Upper lobe of right lung (tissue), 1 donor: ENCODE data around the gene CEMIP. TPM values are rescaled to one million over a fixed set of nuclear protein-coding genes. Genes with fewer than 3 reads are reported as not detected.
A peak's percentile ranks its signal among the peaks of the same experiment; 100 is the strongest.

Experiments
- ATAC-seq: fragments of 200-7000 bp; cut with Tn5 transposase; one replicate; pipeline ENCODE4 v1.9.1; 2020; ENCODE audit warnings: mild to moderate bottlenecking, moderate library complexity
- DNase-seq: peaks from one replicate; pipeline ENCODE4 v3.0.0-alpha.2; 2020
- H3K27ac ChIP-seq: fragments of 200-600 bp; one replicate; pipeline ENCODE4 v1.8.0; 2022
- H3K27me3 ChIP-seq: fragments of 200-600 bp; one replicate; pipeline ENCODE4 v1.8.0; 2022; ENCODE audit warnings: mild to moderate bottlenecking
- H3K36me3 ChIP-seq: fragments of 200-600 bp; one replicate; pipeline ENCODE4 v1.8.0; 2022
- H3K4me1 ChIP-seq: fragments of 200-600 bp; one replicate; pipeline ENCODE4 v1.8.0; 2022
- H3K4me3 ChIP-seq: fragments of 200-600 bp; one replicate; pipeline ENCODE4 v1.8.0; 2022; ENCODE audit warnings: mild to moderate bottlenecking
- H3K9me3 ChIP-seq: fragments of 200-600 bp; one replicate; pipeline ENCODE4 v1.8.0; 2022
- intact Hi-C: fragments of 100-400 bp; cut with DNase I; formaldehyde crosslinking; loops from one replicate; pipeline ENCODE4 v1.11.0; 2022
- total RNA-seq: library from RNA; stranded (reverse); fragmentation: NEBNext Ultra II Directional; extraction: Animal tissue kit (Norgen Biotek cat#: 25700); gene quantifications from one replicate; pipeline ENCODE4 v1.2.1, GENCODE V29; 2021
- TF ChIP-seq, protein P1 (sequence below): fragments of 200-600 bp; IDR thresholded peaks from one replicate; pipeline ENCODE4 v1.8.0; 2022; ENCODE audit warnings: antibody characterized with exemption
- donor health status: DM: no; HTN: yes; CAD: no; lungs with severe emphysema.

Gene CEMIP
- total RNA-seq, 1 donor from 2014 or later: 17.3 TPM

DNA sequence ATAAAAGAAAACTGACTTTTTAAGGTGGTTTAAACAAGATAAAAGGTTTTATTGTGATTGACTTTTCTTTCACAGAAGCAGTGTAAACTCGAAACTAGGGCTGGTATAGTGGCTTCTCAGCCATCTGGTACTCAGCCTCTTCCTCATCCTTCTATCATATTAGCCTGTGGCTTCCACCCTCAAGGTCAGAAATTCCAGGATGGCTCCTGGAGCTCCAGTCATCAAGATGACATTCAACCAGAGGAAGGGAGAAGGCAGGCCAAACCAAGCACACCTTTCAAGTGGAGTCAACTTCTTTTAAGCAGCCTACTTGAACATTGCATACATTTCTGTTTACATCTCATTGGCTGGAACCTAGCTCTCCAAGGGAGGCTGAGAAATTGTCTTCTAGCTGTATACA, 211.8 kb downstream of the CEMIP start:
- TF ChIP-seq, protein P1, sequence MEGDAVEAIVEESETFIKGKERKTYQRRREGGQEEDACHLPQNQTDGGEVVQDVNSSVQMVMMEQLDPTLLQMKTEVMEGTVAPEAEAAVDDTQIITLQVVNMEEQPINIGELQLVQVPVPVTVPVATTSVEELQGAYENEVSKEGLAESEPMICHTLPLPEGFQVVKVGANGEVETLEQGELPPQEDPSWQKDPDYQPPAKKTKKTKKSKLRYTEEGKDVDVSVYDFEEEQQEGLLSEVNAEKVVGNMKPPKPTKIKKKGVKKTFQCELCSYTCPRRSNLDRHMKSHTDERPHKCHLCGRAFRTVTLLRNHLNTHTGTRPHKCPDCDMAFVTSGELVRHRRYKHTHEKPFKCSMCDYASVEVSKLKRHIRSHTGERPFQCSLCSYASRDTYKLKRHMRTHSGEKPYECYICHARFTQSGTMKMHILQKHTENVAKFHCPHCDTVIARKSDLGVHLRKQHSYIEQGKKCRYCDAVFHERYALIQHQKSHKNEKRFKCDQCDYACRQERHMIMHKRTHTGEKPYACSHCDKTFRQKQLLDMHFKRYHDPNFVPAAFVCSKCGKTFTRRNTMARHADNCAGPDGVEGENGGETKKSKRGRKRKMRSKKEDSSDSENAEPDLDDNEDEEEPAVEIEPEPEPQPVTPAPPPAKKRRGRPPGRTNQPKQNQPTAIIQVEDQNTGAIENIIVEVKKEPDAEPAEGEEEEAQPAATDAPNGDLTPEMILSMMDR: no peak
- Histone ChIP-seq H3K9me3 (no peaks in the 10 kb centered on the region), H3K4me3 (no peak overlapping the region), H3K4me1 (peaks cover 42% of the 10 kb centered on the region), H3K36me3 (no peaks in the 10 kb centered on the region), H3K27me3 (no peaks in the 10 kb centered on the region), H3K27ac (no peak overlapping the region)
- ATAC-seq (no peak), DNase-seq (no peak)
- intact Hi-C loops: loop anchor here (10.0 kb wide), 1 partner anchor 274 kb away; no protein-coding TSS in a partner anchor

DNA sequence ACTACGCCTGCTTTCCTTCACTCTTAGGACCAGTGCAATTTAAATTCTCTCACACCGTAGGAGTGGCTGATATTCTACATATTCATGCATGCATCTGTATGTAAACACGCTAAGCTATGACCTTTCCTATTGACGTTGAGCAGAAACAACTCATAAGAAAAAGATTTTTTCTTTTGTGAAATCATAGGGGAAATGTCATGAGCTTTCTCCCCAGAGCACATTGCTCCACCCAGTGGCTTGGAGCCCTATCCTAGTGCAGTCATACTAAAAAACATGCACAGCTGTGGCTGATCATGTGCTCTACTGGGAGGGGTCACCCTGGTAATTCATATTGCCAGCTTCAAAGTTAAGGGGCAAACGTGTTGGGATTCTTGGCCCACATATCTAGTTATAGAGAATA, 212.3 kb downstream of the CEMIP start:
- H3K9me3 ChIP-seq: no peaks in the 10 kb centered on the region
- peaks cover 41% of the 10 kb centered on the region for H3K4me1 ChIP-seq
- no peak overlapping the region for H3K27ac ChIP-seq
- ATAC-seq (peak; percentile 40), DNase-seq (no peak)
- TF ChIP-seq, protein P1: peak; percentile 11
- no peaks in the 10 kb centered on the region for H3K36me3 ChIP-seq
- intact Hi-C loops: loop anchor here (10.0 kb wide), 1 partner anchor 273 kb away; no protein-coding TSS in a partner anchor
- H3K4me3 ChIP-seq: no peak overlapping the region
- no peaks in the 10 kb centered on the region for H3K27me3 ChIP-seq

DNA sequence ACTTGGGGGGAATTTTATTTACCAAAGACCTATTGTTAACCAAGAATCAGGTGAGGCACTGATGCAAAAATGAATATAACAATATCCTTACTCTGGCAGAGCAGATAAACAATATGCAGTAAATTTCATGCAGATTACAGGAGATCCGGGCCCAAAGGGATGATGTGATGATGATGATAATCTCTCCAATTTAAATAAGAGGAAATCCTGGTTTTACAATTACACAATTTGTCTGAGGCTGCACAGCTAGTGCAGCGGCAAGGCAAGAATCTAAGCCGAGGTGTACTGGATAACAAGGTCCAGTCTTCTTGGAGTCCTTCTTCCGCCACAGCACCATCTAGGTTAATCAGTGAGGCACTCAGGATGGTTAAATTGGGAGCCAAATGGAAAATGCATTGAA, 212.8 kb downstream of the CEMIP start:
- no peak overlapping the region for H3K4me3 ChIP-seq
- H3K27me3 ChIP-seq: no peaks in the 10 kb centered on the region
- intact Hi-C loops: loop anchor here (10.0 kb wide), 1 partner anchor 273 kb away; no protein-coding TSS in a partner anchor
- no peak for ATAC-seq
- no peak overlapping the region for H3K27ac ChIP-seq
- DNase-seq: no peak
- TF ChIP-seq, protein P1: no peak
- H3K4me1 ChIP-seq: peaks cover 35% of the 10 kb centered on the region
- H3K9me3 ChIP-seq: no peaks in the 10 kb centered on the region
- H3K36me3 ChIP-seq: no peaks in the 10 kb centered on the region

DNA sequence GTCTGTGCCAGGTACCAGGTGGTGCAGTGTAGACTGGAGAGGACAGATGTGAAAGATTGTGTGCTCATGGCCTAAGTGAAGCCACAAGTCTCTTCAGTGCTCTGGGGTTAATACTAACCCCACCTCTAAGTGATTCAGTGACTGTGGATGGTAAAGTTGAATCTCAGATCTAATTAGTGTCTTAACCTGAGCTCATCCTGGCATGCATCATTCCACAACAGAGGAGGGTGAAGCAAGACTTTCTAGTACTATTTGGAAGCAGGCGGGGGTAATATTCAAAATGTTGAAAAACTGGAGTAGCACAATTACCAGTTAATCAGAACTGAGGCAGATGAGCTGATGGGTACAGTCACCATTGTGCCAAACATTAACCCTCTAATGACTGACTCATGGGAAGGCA, 213.3 kb downstream of the CEMIP start:
- H3K4me3 ChIP-seq: no peak overlapping the region
- ATAC-seq: no peak
- DNase-seq: no peak

DNA sequence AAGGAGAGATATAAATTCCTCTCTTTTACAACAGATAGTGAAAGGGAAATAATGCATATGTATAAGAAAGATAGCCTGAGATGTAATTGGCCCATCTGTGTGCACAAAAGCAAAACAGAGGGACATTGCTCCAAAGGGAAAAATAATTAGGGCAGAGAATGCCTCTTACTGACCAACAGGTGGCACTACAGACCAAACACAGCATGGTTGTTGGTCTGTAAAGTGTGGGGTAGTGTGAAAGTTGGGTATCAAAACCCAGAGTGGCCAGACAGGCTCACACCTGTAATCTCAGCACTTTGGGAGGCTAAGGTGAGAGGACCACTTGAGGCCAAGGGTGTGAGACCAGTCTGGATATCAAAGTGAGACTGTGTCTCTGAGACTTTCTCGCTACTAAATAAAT, 217.1 kb downstream of the CEMIP start:
- DNase-seq (no peak), ATAC-seq (no peak)
- Histone ChIP-seq H3K27ac (no peak overlapping the region), H3K27me3 (no peaks in the 10 kb centered on the region), H3K9me3 (no peaks in the 10 kb centered on the region), H3K4me1 (peaks cover 11% of the 10 kb centered on the region), H3K36me3 (no peaks in the 10 kb centered on the region), H3K4me3 (no peak overlapping the region)
- TF ChIP-seq, protein P1: peak; percentile 51
- intact Hi-C loops: loop anchor here (10.0 kb wide), 1 partner anchor 269 kb away; no protein-coding TSS in a partner anchor

More for the DNA sequence above, 213.3 kb downstream of the CEMIP start:
- intact Hi-C loops: loop anchor here (10.0 kb wide), 1 partner anchor 272 kb away; no protein-coding TSS in a partner anchor
- Histone ChIP-seq H3K4me1 (peaks cover 31% of the 10 kb centered on the region), H3K36me3 (no peaks in the 10 kb centered on the region), H3K27me3 (no peaks in the 10 kb centered on the region), H3K27ac (no peak overlapping the region), H3K9me3 (no peaks in the 10 kb centered on the region)
- TF ChIP-seq, protein P1: no peak

DNA sequence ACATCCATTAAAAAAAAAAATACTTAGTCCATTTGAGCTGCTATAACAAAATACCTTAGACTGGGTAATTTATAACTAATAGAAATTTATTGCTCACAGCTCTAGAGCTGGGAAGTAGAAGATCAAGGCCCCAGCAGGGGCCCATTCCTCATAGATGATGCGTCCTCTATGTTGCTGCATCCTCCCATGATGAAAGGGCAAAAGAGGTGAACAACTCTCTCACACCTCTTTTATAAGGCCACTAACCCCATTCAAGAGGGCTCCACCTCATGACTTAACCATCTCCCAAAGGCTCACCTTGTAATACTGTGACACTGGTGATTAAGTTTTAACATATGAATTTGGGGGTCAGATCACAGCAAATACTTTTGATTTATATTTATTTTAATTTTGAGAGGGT, 218.5 kb downstream of the CEMIP start:
- Histone ChIP-seq H3K4me1 (peaks cover 6% of the 10 kb centered on the region), H3K36me3 (peaks cover under 1% of the 10 kb centered on the region), H3K9me3 (no peaks in the 10 kb centered on the region), H3K4me3 (no peak overlapping the region), H3K27me3 (no peaks in the 10 kb centered on the region), H3K27ac (no peak overlapping the region)
- ATAC-seq: no peak
- intact Hi-C loops: loop anchor here (10.0 kb wide), 1 partner anchor 267 kb away; no protein-coding TSS in a partner anchor
- TF ChIP-seq, protein P1: no peak
- DNase-seq: no peak
